Right cardiac atrium (tissue), 5 donors: ENCODE results near the gene ANKK1. TPM values are rescaled to one million over a fixed set of nuclear protein-coding genes. Genes with fewer than 3 reads are reported as not detected.

ENCODE experiments used
- ATAC-seq, 2 donors: fragments of 200-7000 bp; cut with Tn5 transposase; one replicate each; pipeline versions ENCODE4 v1.8.0 to v1.9.1; 2020; ENCODE audit warnings: moderate library complexity in 2 of 2, mild to moderate bottlenecking in 1 of 2
- DNase-seq, 3 donors: peaks; one replicate each; pipeline ENCODE4 v3.0.0-alpha.2; 2020
- H3K27ac ChIP-seq: one replicate; pipeline ENCODE4 v1.5.1; 2013; ENCODE audit warnings: mild to moderate bottlenecking, low read length, control low read depth, moderate library complexity
- H3K27me3 ChIP-seq: one replicate; pipeline ENCODE4 v1.6.1; 2013; ENCODE audit not compliant: control insufficient read depth, insufficient read depth
- H3K4me1 ChIP-seq: one replicate; pipeline ENCODE4 v1.6.1; 2013; ENCODE audit warnings: low read length; ENCODE audit not compliant: control insufficient read depth, insufficient read depth
- H3K4me3 ChIP-seq: one replicate; pipeline ENCODE4 v1.5.1; 2013; ENCODE audit warnings: low read length, control low read depth
- H3K9me3 ChIP-seq: one replicate; pipeline ENCODE4 v1.6.1; 2013; ENCODE audit warnings: low read length; ENCODE audit not compliant: control insufficient read depth
- WGBS: extraction: QIAGEN DNeasy Blood & Tissue Kit; methylation state at CpG from one replicate; pipeline ENCODE4 v1.1.7; 2013; 5-methylcytosine and 5-hydroxymethylcytosine counted together
- intact Hi-C, 4 donors: fragments of 100-400 bp; cut with DNase I; formaldehyde crosslinking; loops; one replicate each; pipeline versions ENCODE4 v1.11.0 to v1.14.0; 2022 to 2023
- polyA plus RNA-seq: library from polyadenylated mRNA; stranded (reverse); fragments of 200-250 nt; gene quantifications from one replicate; pipeline ENCODE4 v1.2.3, GENCODE V29; 2013
- total RNA-seq, 4 donors: library from RNA; stranded (reverse); fragmentation: NEBNext Ultra II Directional; extraction: Animal tissue kit (Norgen Biotek cat#: 25700); gene quantifications; one replicate each; pipeline ENCODE4 v1.2.1, GENCODE V29; 2021
- donor health status: healthy with polysubstance abuse.
- donor health status: DM: no; HTN: yes; CAD: no.
- donor health status: DM: no; HTN: no; CAD: no.
- donor health status: DM: no; HTN: yes; CAD: no; lungs with severe emphysema.
- donor health status: DM: yes; HTN: yes; CAD: no.

The ANKK1 gene
- total and polyA plus RNA-seq, 5 donors = 0.14 to 0.23 TPM; not detected in 3

DNA sequence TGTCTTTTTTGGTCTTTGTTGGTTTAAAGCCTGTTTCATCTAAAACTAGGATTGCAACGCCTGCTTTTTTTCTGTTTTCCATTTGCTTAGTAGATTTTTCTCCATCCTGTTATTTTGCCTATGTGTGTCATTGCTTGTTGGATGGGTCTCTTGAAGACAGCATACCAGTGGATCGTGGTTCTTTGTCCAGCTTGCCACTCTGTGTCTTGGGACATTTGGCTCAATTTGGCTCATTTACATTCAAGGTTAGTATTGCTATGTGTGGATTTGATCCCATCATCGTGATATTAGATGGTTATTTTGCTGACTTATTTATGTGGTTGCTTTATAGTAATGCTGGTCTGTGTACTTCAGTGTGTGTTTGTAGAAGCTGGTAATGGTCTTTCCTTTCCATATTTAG, 31.4 kb upstream of the ANKK1 start:
- 92% methylated on average over 3 of the region's 3 CpGs for WGBS

DNA sequence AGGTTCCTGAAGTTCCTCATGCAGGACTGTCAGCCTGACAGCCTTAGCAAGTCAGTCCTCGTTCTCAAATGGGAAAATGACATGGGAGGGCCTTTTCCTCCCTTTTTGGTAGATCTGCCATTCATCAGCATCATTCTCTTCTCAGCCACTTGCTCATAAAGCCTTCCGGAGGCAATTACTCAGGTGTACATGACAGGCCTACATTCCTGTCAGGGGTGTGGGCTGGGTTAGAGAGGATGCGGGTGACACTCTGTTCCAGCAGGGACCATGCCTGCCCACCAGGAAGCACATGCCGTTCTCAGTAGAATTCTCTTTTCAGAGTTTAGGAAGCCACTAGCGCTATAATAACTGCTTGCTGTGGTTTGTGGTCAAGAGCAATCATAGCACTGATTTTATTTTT, 24.2 kb upstream of the ANKK1 start:
- 82% methylated on average over 5 of the region's 5 CpGs for WGBS
- intact Hi-C loops = no loop called here
- Histone ChIP-seq H3K27me3 (no peaks in the 10 kb centered on the region), H3K27ac (no peak overlapping the region), H3K4me3 (no peak overlapping the region), H3K4me1 (no peaks in the 10 kb centered on the region), H3K9me3 (no peaks in the 10 kb centered on the region)
- no peak for DNase-seq
- no peak for ATAC-seq

More for the DNA sequence above, 31.4 kb upstream of the ANKK1 start:
- H3K4me3 ChIP-seq = no peak overlapping the region
- H3K27ac ChIP-seq = no peak overlapping the region
- H3K27me3 ChIP-seq = no peaks in the 10 kb centered on the region
- no peaks in the 10 kb centered on the region for H3K9me3 ChIP-seq
- intact Hi-C loops = no loop called here
- ATAC-seq = no peak
- no peak for DNase-seq
- no peaks in the 10 kb centered on the region for H3K4me1 ChIP-seq

DNA sequence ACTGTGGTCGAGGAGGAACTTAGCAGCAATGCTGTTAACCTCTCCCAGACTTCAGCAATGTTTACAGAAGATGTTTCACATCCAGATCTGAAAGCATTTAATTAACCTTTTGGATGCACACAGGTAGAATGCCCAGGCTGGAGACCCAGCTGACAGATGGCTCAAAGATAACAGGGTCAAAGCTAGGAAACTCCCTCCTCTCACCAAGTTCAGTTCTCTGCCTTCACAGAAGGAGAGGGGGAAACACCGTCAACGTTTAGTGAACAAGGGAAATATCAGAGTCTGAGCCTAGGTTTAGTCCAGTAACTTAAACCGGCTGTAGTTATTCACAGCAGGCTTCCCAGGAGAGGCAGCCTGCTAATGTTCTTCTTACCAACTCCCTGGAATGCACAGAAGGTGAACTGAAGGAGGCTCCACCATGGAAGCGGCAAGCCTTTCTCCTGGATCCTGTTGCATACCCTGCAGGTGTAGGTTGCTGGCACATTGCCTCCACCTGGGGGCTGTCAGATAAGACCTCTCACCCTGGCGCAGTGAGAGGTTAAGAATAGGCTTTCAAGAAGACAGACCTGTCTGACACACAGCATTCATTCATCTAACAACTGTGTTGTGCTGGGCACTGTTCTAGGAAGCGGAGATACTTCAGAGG, 23.5 kb upstream of the ANKK1 start:
- DNase-seq = no peak
- WGBS = 80% methylated on average over 7 of the region's 7 CpGs
- no peaks in the 10 kb centered on the region for H3K4me1 ChIP-seq
- H3K27ac ChIP-seq = no peak overlapping the region
- intact Hi-C loops = no loop called here
- no peak overlapping the region for H3K4me3 ChIP-seq
- no peaks in the 10 kb centered on the region for H3K9me3 ChIP-seq
- no peak for ATAC-seq
- H3K27me3 ChIP-seq = no peaks in the 10 kb centered on the region

DNA sequence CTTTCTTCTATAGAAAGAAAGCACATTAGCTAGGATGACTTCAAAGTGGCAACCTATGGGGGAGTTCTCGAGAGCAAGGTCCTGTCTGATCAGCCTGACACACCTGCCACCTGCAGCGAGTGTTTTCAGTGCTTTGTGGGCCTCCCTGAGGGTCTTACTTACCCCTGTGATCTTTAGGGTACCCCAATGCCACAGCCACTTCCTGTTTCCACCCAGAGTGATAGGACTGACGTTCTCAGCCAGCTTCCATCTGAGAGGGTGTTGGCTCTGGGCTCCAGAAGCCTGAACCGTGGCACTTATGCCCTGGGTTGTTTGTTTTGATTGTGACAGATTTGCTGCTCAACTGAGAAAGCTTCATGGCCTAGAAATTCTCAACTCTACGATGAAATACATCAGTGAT, 21.7 kb upstream of the ANKK1 start:
- intact Hi-C loops = no loop called here
- DNase-seq = no peak
- WGBS = 70% methylated on average over 5 of the region's 5 CpGs

DNA sequence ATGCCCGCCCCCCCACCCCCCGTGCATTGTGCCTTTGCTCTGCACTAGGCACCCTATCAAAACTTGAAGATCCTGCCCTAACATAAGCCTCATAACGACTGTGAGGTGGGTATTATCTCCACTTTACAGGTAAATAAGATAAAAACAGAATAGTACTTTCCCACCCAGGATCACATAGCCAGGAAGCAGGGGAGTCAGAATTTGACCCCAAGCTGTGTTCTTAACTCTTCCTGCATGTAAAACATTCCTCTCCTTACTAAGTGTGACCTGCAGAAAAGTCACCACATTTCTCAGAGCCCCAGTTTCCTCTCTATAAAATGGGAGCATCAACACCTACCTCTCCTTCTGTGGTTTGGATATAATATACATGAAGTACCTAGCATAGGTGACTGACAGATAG, 18.2 kb upstream of the ANKK1 start:
- Histone ChIP-seq H3K27me3 (no peaks in the 10 kb centered on the region), H3K4me1 (no peaks in the 10 kb centered on the region), H3K27ac (no peak overlapping the region), H3K9me3 (no peaks in the 10 kb centered on the region), H3K4me3 (no peak overlapping the region)
- DNase-seq = no peak
- intact Hi-C loops = no loop called here
- WGBS = 72% methylated on average over 3 of the region's 3 CpGs
- ATAC-seq = no peak

More for the DNA sequence above, 21.7 kb upstream of the ANKK1 start:
- Histone ChIP-seq H3K27me3 (no peaks in the 10 kb centered on the region), H3K4me3 (no peak overlapping the region), H3K4me1 (no peaks in the 10 kb centered on the region), H3K27ac (no peak overlapping the region), H3K9me3 (no peaks in the 10 kb centered on the region)
- no peak for ATAC-seq

DNA sequence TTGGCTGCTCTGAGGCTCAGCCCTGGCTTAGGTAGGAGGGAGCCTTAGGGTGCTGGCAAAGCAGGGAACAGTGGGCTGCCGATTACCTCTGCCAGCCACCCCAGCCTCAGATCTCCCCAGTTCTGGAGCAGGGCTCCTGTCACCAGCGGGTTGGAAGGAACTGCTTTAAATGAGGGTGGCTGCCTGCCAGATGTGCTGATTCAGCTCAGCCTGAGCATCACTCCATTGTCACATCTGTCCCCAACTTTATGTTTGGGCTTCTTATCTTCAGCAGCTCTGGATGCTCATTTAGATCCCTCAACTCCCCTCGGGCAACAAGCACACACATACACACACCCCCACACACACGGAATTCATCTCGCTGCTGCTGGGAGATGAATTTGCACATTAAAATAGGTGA, 16.9 kb upstream of the ANKK1 start:
- 59% methylated on average over 5 of the region's 5 CpGs for whole genome bisulfite sequencing

DNA sequence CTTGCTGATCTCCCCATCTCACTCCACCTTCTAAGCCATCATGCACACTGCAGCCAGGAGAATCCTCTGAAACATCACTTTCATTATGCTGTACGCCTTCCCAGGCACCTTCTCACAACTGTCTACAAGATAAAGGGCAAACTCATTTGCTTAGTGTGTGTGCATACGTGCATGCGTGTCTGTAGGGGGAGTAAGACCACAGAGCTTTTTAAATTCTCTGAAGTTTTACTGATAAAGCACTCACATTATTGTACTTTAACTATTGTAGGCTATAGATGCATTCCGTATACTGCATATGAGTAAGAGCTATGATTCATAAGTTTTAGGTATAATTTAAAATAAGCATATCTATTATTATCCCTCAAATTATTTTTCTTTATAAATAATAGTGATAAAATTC, 15.3 kb upstream of the ANKK1 start:
- Histone ChIP-seq H3K9me3 (no peaks in the 10 kb centered on the region), H3K27ac (no peak overlapping the region), H3K4me3 (no peak overlapping the region), H3K27me3 (no peaks in the 10 kb centered on the region), H3K4me1 (no peaks in the 10 kb centered on the region)
- 76% methylated on average over 4 of the region's 4 CpGs for WGBS
- ATAC-seq (no peak), DNase-seq (no peak)
- intact Hi-C loops = no loop called here

More for the DNA sequence above, 16.9 kb upstream of the ANKK1 start:
- DNase-seq (peak in 1 of 3 donors; percentile 42), ATAC-seq (peak in 1 of 2 donors; percentile 27)
- intact Hi-C loops = no loop called here
- no peak overlapping the region for H3K27ac ChIP-seq
- H3K9me3 ChIP-seq = no peaks in the 10 kb centered on the region
- no peak overlapping the region for H3K4me3 ChIP-seq
- H3K27me3 ChIP-seq = no peaks in the 10 kb centered on the region
- H3K4me1 ChIP-seq = no peaks in the 10 kb centered on the region

DNA sequence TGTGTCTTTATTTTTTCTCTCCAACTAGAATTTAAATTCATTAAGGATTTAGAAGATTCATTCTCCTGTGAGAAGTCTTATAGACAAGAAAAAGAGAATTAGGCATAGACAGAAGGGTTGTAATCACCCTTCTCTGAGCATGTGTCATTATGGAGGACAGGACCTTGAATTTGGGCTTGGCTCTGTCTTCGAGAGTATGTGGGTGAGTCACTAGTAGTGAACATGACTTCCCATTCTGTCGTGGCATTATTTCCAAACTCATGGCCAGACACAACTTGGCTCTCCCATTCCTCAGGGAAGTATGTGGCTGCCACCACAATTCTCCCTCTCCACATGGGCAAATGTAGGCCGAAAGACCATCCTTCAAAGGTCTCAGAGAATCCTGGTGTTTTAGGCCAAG, 14.3 kb upstream of the ANKK1 start:
- WGBS = 76% methylated on average over 3 of the region's 3 CpGs
- H3K27ac ChIP-seq = no peak overlapping the region
- H3K27me3 ChIP-seq = no peaks in the 10 kb centered on the region
- no peak overlapping the region for H3K4me3 ChIP-seq
- no peaks in the 10 kb centered on the region for H3K4me1 ChIP-seq
- no peaks in the 10 kb centered on the region for H3K9me3 ChIP-seq
- ATAC-seq (peak in 1 of 2 donors; percentile 51), DNase-seq (no peak)
- intact Hi-C loops = no loop called here

DNA sequence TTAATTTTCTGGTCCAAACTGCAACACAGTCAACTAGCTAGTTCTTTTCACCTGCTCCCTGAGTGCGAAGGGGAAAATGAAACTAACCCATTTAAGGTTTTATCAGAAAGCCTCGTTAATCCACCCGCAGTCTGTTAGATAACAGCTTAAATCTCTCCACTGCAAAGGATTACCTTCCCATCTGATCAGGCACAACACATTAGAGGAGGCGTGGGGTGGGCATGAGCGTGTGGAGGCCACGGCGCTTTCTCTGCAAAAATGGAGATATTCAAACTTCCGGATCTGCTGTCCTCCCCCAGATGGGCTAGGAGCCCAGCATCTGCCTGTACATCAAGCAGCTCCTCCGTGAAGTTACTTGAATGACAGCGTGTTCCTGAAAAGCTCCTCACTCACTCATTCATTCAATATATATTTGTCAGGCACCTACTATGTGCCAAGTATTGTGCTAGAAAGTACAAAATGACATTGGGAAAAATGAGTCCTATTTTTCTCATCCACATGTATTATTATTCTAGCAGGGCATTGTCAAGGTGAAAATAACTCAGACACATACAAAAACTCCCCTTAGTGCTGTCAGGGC, 13.5 kb upstream of the ANKK1 start:
- intact Hi-C loops = no loop called here
- no peak for ATAC-seq

DNA sequence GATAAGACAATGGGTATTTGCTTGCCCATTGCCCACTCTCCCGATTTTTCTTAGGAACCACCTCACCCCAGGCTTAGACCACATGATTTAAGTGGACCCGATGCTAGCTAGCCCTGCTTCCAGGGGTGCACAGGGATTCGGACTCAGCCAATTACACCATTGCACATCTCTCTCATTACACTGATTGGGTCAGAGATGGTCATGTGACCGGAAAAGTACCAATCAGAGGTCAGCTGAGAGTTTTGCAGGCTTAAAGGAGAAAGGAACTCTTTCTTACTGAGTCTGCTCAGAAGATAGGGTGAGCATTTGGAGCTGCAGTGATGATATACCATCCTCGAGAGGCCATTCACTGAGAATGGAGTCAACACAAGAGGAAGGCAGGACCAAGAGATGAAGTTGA, 12.2 kb upstream of the ANKK1 start:
- H3K4me1 ChIP-seq = no peaks in the 10 kb centered on the region
- ATAC-seq (no peak), DNase-seq (no peak)
- no peak overlapping the region for H3K4me3 ChIP-seq
- no peak overlapping the region for H3K27ac ChIP-seq
- H3K27me3 ChIP-seq = no peaks in the 10 kb centered on the region
- intact Hi-C loops = no loop called here
- 88% methylated on average over 5 of the region's 5 CpGs for WGBS
- no peaks in the 10 kb centered on the region for H3K9me3 ChIP-seq

More for the DNA sequence above, 13.5 kb upstream of the ANKK1 start:
- Histone ChIP-seq H3K27ac (no peak overlapping the region), H3K9me3 (no peaks in the 10 kb centered on the region), H3K4me1 (no peaks in the 10 kb centered on the region), H3K4me3 (no peak overlapping the region), H3K27me3 (no peaks in the 10 kb centered on the region)
- no peak for DNase-seq
- 47% methylated on average over 10 of the region's 10 CpGs for WGBS

DNA sequence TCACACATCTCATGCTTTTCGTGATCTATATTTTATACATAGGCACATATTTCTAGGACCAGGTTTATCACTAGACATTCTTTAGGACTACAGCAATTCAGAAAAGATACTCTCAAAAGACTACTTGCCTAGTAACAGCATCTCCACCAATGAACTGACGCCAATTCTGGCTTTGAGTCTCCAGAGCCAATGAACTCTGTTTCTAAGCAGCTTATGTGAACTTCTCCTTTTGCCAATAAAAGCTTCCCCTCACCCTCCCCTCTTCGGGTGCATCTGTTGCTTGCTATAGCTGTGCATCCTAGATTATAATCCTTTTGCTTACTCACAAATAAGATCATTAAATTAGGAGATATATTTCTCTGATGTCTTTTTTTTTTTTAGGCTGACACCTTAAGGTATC, 11.4 kb upstream of the ANKK1 start:
- no peaks in the 10 kb centered on the region for H3K9me3 ChIP-seq
- intact Hi-C loops = no loop called here
- H3K4me1 ChIP-seq = no peaks in the 10 kb centered on the region
- H3K27ac ChIP-seq = no peak overlapping the region
- no peak overlapping the region for H3K4me3 ChIP-seq
- ATAC-seq = no peak
- 21% methylated on average over 3 of the region's 3 CpGs for WGBS
- DNase-seq = no peak
- no peaks in the 10 kb centered on the region for H3K27me3 ChIP-seq
